ENCODE results near the gene STK39. TPM values are rescaled to one million over a fixed set of nuclear protein-coding genes. Genes with fewer than 3 reads are reported as not detected.

STK39 gene
- total and polyA plus RNA-seq, 11 donors = 13.1 to 40.1 (median 21.5) TPM

- Histone ChIP-seq H3K4me3 (no peak overlapping the region), H3K36me3 (peaks cover 0 to 7% (median 0%) of the 10 kb centered on the region in 9 donors), H3K9me3 (no peaks in the 10 kb centered on the region), H3K4me1 (no peaks in the 10 kb centered on the region), H3K27me3 (no peaks in the 10 kb centered on the region), H3K27ac (no peak overlapping the region)
- ATAC-seq (no peak), DNase-seq (no peak)
- WGBS, 4 donors = 98 to 100% (median 100%) methylated on average over 1 of the region's 1 CpG
- TF ChIP-seq CTCF (IDR thresholded peaks at IDR 0.05) = no peak
- TF ChIP-seq POLR2A (IDR thresholded peaks at IDR 0.05) = no peak
- intact Hi-C loops (cut with DNase I) = no loop called here
These were observed 213.4 kb downstream of the STK39 start for GRCh38 chr2:168033966-168034365.

GRCh38 chr2:168032091-168032490, 215.3 kb downstream of the STK39 start:
- no peaks in the 10 kb centered on the region for H3K9me3 ChIP-seq
- DNase-seq (no peak), ATAC-seq (no peak)
- intact Hi-C loops (cut with DNase I) = no loop called here
- H3K36me3 ChIP-seq = peaks cover 0 to 7% (median 0%) of the 10 kb centered on the region in 9 donors
- H3K27me3 ChIP-seq = no peaks in the 10 kb centered on the region
- H3K4me1 ChIP-seq = no peaks in the 10 kb centered on the region
- H3K4me3 ChIP-seq = no peak overlapping the region
- TF ChIP-seq CTCF (IDR thresholded peaks at IDR 0.05) (no peak), POLR2A (IDR thresholded peaks at IDR 0.05) (no peak)
- 95 to 97% (median 96%) methylated on average over 3 of the region's 3 CpGs for WGBS, 4 donors
- H3K27ac ChIP-seq = no peak overlapping the region

- DNase-seq (no peak), ATAC-seq (no peak)
- intact Hi-C loops (cut with DNase I) = no loop called here
- Histone ChIP-seq H3K4me3 (no peak overlapping the region), H3K9me3 (no peaks in the 10 kb centered on the region), H3K27ac (no peak overlapping the region), H3K4me1 (peaks cover 0 to 4% (median 0%) of the 10 kb centered on the region in 12 donors), H3K27me3 (no peaks in the 10 kb centered on the region), H3K36me3 (peaks cover 0 to 7% (median 0%) of the 10 kb centered on the region in 9 donors)
- 93 to 96% (median 95%) methylated on average over 5 of the region's 5 CpGs for WGBS, 4 donors
- no peak for TF ChIP-seq CTCF (IDR thresholded peaks at IDR 0.05)
- TF ChIP-seq POLR2A (IDR thresholded peaks at IDR 0.05) = no peak
These were observed 216.4 kb downstream of the STK39 start for GRCh38 chr2:168030862-168031624.

- WGBS, 4 donors = 72 to 81% (median 78%) methylated on average over 1 of the region's 1 CpG
- Histone ChIP-seq H3K27ac (no peak overlapping the region), H3K27me3 (no peaks in the 10 kb centered on the region), H3K9me3 (no peaks in the 10 kb centered on the region), H3K4me1 (peaks cover 0 to 13% (median 0%) of the 10 kb centered on the region in 12 donors), H3K4me3 (no peak overlapping the region), H3K36me3 (peaks cover 0 to 3% (median 0%) of the 10 kb centered on the region in 9 donors)
- ATAC-seq = no peak
- intact Hi-C loops (cut with DNase I) = no loop called here
- TF ChIP-seq POLR2A (IDR thresholded peaks at IDR 0.05) (no peak), CTCF (IDR thresholded peaks at IDR 0.05) (no peak)
- DNase-seq = no peak
These were observed 218.3 kb downstream of the STK39 start for GRCh38 chr2:168029071-168029470.

Data from heart left ventricle (tissue), 16 donors.